ENCODE measurements around the gene PRTG. TPM values are rescaled to one million over a fixed set of nuclear protein-coding genes. Genes with fewer than 3 reads are reported as not detected.

The PRTG gene
- total RNA-seq, 1 donor from 2014 or later: under 0.01 TPM

GRCh38 chr15:55676507-55676906 is 66.4 kb downstream of the PRTG start:
- no peak for DNase-seq (ENCODE audit: low read depth)

GRCh38 chr15:55673287-55673686 is 69.7 kb downstream of the PRTG start:
- H3K4me3 ChIP-seq (ENCODE audit: low read depth, low read length): no peak overlapping the region
- DNase-seq (ENCODE audit: low read depth): no peak
- no peak for FAIRE-seq
- H3K36me3 ChIP-seq (ENCODE audit: control insufficient read depth, insufficient read depth, low read length): no peaks in the 10 kb centered on the region
- no peak for TF ChIP-seq CTCF (IDR thresholded peaks at IDR 0.05; ENCODE audit: insufficient read depth, low read length, severe bottlenecking)
- no peaks in the 10 kb centered on the region for H3K27me3 ChIP-seq (ENCODE audit: control insufficient read depth, insufficient read depth, low read length)

More at GRCh38 chr15:55676507-55676906, 66.4 kb downstream of the PRTG start:
- Histone ChIP-seq H3K36me3 (ENCODE audit: control insufficient read depth, insufficient read depth, low read length) (no peaks in the 10 kb centered on the region), H3K4me3 (ENCODE audit: low read depth, low read length) (no peak overlapping the region), H3K27me3 (ENCODE audit: control insufficient read depth, insufficient read depth, low read length) (no peaks in the 10 kb centered on the region)
- TF ChIP-seq CTCF (IDR thresholded peaks at IDR 0.05; ENCODE audit: insufficient read depth, low read length, severe bottlenecking): no peak
- FAIRE-seq: no peak

- TF ChIP-seq CTCF (IDR thresholded peaks at IDR 0.05; ENCODE audit: insufficient read depth, low read length, severe bottlenecking): no peak
Measured at GRCh38 chr15:55669270-55669669, 73.7 kb downstream of the PRTG start.

GRCh38 chr15:55665605-55666227 is 77.2 kb downstream of the PRTG start:
- no peaks in the 10 kb centered on the region for H3K36me3 ChIP-seq (ENCODE audit: control insufficient read depth, insufficient read depth, low read length)
- H3K27me3 ChIP-seq (ENCODE audit: control insufficient read depth, insufficient read depth, low read length): no peaks in the 10 kb centered on the region
- H3K4me3 ChIP-seq (ENCODE audit: low read depth, low read length): no peak overlapping the region
- TF ChIP-seq CTCF (IDR thresholded peaks at IDR 0.05; ENCODE audit: insufficient read depth, low read length, severe bottlenecking): no peak
- FAIRE-seq: no peak
- no peak for DNase-seq (ENCODE audit: low read depth)

More at GRCh38 chr15:55669270-55669669, 73.7 kb downstream of the PRTG start:
- FAIRE-seq (peak; percentile 36), DNase-seq (ENCODE audit: low read depth) (no peak)
- no peaks in the 10 kb centered on the region for H3K36me3 ChIP-seq (ENCODE audit: control insufficient read depth, insufficient read depth, low read length)
- H3K27me3 ChIP-seq (ENCODE audit: control insufficient read depth, insufficient read depth, low read length): no peaks in the 10 kb centered on the region
- no peak overlapping the region for H3K4me3 ChIP-seq (ENCODE audit: low read depth, low read length)

GRCh38 chr15:55661428-55661827 is 81.5 kb downstream of the PRTG start:
- H3K27me3 ChIP-seq (ENCODE audit: control insufficient read depth, insufficient read depth, low read length): no peaks in the 10 kb centered on the region
- H3K4me3 ChIP-seq (ENCODE audit: low read depth, low read length): no peak overlapping the region
- H3K36me3 ChIP-seq (ENCODE audit: control insufficient read depth, insufficient read depth, low read length): no peaks in the 10 kb centered on the region
- TF ChIP-seq CTCF (IDR thresholded peaks at IDR 0.05; ENCODE audit: insufficient read depth, low read length, severe bottlenecking): no peak
- no peak for DNase-seq (ENCODE audit: low read depth)
- no peak for FAIRE-seq

GRCh38 chr15:55660153-55660552 is 82.8 kb downstream of the PRTG start:
- Histone ChIP-seq H3K27me3 (ENCODE audit: control insufficient read depth, insufficient read depth, low read length) (no peaks in the 10 kb centered on the region), H3K4me3 (ENCODE audit: low read depth, low read length) (no peak overlapping the region), H3K36me3 (ENCODE audit: control insufficient read depth, insufficient read depth, low read length) (no peaks in the 10 kb centered on the region)
- FAIRE-seq: no peak
- no peak for TF ChIP-seq CTCF (IDR thresholded peaks at IDR 0.05; ENCODE audit: insufficient read depth, low read length, severe bottlenecking)
- DNase-seq (ENCODE audit: low read depth): no peak
